ENCODE measurements around the gene KLC1. TPM values are rescaled to one million over a fixed set of nuclear protein-coding genes. Genes with fewer than 3 reads are reported as not detected.

Gene KLC1
- total RNA-seq (2022; extraction: Qiagen RNA extraction; ENCODE audit: low read depth): 77.1 to 121 TPM (median 119 TPM) in 5 replicates

DNA sequence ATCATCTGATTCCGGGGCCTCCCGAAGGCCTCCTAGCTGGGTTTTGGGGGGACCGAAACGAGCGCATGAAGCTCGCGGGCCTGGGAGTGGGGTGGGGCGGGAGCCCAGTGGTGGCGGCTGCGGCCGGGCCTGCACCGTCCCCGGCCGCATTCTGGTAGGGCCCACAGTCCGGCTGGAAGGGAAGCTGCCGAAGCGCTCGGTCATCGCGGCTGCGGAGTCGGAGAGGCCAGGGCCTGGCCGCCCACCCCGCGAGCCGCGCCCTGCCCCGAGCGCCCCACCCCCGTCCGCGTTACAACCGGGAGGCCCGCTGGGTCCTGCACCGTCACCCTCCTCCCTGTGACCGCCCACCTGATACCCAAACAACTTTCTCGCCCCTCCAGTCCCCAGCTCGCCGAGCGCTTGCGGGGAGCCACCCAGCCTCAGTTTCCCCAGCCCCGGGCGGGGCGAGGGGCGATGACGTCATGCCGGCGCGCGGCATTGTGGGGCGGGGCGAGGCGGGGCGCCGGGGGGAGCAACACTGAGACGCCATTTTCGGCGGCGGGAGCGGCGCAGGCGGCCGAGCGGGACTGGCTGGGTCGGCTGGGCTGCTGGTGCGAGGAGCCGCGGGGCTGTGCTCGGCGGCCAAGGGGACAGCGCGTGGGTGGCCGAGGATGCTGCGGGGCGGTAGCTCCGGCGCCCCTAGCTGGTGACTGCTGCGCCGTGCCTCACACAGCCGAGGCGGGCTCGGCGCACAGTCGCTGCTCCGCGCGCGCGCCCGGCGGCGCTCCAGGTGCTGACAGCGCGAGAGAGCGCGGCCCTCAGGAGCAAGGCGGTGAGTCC, at the start of gene KLC1:
Gene KLC1, plus strand, starts transcription at position 528 of the 819 bp plus-strand sequence. CDS start 25,354 bp downstream, outside the sequence.

DNA sequence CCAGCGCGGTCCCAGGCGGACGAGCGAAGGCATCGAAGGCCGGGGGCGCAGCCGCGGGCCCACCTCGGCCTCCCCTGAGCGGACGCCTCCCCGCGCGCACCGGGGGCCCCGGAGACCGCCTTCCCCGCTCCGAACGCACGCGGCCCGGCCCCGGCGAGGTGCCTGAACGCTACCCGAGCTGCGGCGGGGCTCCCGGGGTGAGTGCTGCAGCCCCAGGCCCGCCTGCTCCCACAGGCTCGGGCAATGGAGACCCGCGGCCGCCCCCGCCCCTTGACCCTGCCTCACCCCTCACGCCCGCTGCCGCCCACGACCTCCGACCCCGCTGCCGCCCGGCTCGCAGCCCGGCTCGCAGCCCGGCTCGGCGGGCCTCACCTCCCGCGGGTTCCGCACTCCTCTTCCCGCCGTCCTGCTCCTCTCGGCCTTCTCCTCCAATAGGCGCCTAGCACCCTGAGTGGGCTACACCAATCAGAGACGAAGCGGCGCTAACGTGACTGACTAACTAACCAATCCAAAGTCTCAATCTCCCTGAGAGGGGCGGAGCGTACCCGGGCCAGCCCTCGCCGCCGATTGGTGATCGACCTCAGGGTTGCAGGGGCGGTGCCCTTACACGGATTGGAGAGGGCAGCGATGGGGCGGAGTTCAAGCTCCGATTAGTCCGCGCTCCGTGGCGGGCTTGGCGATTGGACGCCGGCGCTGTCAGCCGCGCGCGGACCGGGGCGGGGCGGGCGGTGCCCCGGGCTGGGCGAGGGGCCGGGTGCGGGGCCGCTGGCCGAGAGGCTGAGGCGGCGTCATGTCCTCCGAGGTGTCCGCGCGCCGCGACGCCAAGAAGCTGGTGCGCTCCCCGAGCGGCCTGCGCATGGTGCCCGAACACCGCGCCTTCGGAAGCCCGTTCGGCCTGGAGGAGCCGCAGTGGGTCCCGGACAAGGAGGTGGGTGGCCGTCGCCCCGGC, 86.3 kb downstream of the KLC1 start, which contains the start of the genes XRCC3 and ZFYVE21:
Gene XRCC3, minus strand, starts transcription at position 400 of the 949 bp plus-strand sequence. CDS start 4,364 bp downstream, outside the sequence.
Gene ZFYVE21, plus strand, starts transcription at position 759 of the 949 bp plus-strand sequence. Its CDS starts 32 bp downstream, at position 791.

Other genes starting within 250 kb of the KLC1 start
- 55.5 to 73.3 TPM (median 57.5 TPM) in 5 replicates for gene MARK3, start 243.8 kb upstream of the KLC1 start, total RNA-seq (2022; extraction: Qiagen RNA extraction; ENCODE audit: low read depth)
- 65.1 to 115 TPM (median 109 TPM) in 5 replicates for gene CKB, start 106.4 kb upstream of the KLC1 start, total RNA-seq (2022; extraction: Qiagen RNA extraction; ENCODE audit: low read depth)
- 13.3 to 29.5 TPM (median 26.9 TPM) in 5 replicates for gene TRMT61A, start 100.0 kb upstream of the KLC1 start, total RNA-seq (2022; extraction: Qiagen RNA extraction; ENCODE audit: low read depth)
- gene BAG5, start 66.6 kb upstream of the KLC1 start, total RNA-seq (2022; extraction: Qiagen RNA extraction; ENCODE audit: low read depth): 19.8 to 26.3 TPM (median 25.6 TPM) in 5 replicates
- 49.8 to 59.6 TPM (median 51.8 TPM) in 5 replicates for gene COA8, start 66.3 kb upstream of the KLC1 start, total RNA-seq (2022; extraction: Qiagen RNA extraction; ENCODE audit: low read depth)
- 27.3 to 34.1 TPM (median 29.0 TPM) in 5 replicates for gene XRCC3, start 86.2 kb downstream of the KLC1 start, total RNA-seq (2022; extraction: Qiagen RNA extraction; ENCODE audit: low read depth)
- 33.8 to 44.5 TPM (median 38.8 TPM) in 5 replicates for gene ZFYVE21, start 86.6 kb downstream of the KLC1 start, total RNA-seq (2022; extraction: Qiagen RNA extraction; ENCODE audit: low read depth)
- 4.0 to 7.2 TPM (median 5.5 TPM) in 5 replicates for gene PPP1R13B, start 218.4 kb downstream of the KLC1 start, total RNA-seq (2022; extraction: Qiagen RNA extraction; ENCODE audit: low read depth)